ENCODE data around the gene LAMB2. TPM values are rescaled to one million over a fixed set of nuclear protein-coding genes. Genes with fewer than 3 reads are reported as not detected.

LAMB2 gene
- total and polyA plus RNA-seq, 2 donors (not counting 1 experiment from before 2014, with no cell fraction given), result 0.67 to 0.74 TPM

DNA sequence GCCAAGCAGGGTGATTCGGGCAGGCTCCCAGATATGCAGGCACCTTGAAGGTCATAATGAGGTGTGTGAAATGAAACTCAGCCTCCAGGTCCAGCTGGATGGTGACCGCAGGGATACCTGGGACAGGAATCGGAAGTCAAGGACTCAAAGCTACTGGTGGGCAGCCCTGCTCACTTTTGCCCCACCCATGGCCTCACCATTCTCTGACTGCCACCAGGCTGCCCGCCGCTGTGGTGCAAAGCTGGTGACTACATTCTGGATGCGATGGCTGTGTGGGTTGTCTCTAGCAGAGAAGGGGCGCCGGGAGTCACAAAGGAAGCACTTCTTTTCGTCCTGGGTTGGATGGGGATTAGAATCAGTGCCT, 795 bp downstream of the LAMB2 start:
- TF ChIP-seq, protein P1, sequence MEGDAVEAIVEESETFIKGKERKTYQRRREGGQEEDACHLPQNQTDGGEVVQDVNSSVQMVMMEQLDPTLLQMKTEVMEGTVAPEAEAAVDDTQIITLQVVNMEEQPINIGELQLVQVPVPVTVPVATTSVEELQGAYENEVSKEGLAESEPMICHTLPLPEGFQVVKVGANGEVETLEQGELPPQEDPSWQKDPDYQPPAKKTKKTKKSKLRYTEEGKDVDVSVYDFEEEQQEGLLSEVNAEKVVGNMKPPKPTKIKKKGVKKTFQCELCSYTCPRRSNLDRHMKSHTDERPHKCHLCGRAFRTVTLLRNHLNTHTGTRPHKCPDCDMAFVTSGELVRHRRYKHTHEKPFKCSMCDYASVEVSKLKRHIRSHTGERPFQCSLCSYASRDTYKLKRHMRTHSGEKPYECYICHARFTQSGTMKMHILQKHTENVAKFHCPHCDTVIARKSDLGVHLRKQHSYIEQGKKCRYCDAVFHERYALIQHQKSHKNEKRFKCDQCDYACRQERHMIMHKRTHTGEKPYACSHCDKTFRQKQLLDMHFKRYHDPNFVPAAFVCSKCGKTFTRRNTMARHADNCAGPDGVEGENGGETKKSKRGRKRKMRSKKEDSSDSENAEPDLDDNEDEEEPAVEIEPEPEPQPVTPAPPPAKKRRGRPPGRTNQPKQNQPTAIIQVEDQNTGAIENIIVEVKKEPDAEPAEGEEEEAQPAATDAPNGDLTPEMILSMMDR (IDR thresholded peaks at IDR 0.05), result no peak
- no peak for TF ChIP-seq EZH2 (IDR thresholded peaks at IDR 0.05; ENCODE audit: borderline replicate concordance, insufficient read depth, low read depth, low read length, poor library complexity, severe bottlenecking)
- no peak for ATAC-seq (ENCODE audit: low read depth)
- no peak overlapping the region for H3K4me3 Mint-ChIP-seq

DNA sequence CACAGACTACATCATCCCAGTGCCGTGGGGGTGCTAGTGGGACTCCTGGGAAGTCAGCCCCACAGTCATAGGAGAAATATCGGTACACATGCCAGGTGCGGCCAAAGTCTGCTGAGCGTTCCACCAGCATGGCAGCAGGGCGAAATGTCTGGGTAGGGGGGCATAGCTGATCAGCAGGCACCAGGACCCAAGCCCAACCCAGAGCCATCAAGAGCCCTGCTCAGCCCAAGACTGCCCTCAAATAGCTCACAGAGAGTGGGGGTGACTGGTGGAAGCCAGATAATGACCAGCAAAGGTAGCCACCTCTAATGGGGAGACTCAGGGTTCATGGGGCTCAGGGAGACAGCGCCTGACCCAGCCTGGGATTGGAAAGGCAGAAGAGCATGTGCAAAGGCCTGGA, 1.3 kb downstream of the LAMB2 start:
- H3K79me2 ChIP-seq (ENCODE audit: control insufficient read depth, insufficient read depth, low read length), result no peaks in the 10 kb centered on the region
- no peak overlapping the region for H3K4me2 ChIP-seq (replicated peaks; ENCODE audit: low read depth, low read length, poor library complexity, severe bottlenecking)
- DNase-seq, result no peak
- H3K27me3 ChIP-seq (replicated peaks in 1 of 4; ENCODE audit: control extremely low read depth in 1 of 4, control insufficient read depth in 3 of 4, insufficient read depth in 4 of 4, low read length in 3 of 4), result peaks cover 0 to 31% (median 0%) of the 10 kb centered on the region in 4 experiments
- H3K36me3 ChIP-seq (replicated peaks in 1 of 2; ENCODE audit: control extremely low read depth in 1 of 2, control insufficient read depth in 1 of 2, extremely low read depth in 1 of 2, insufficient read depth in 2 of 2, low read length in 1 of 2), result no peaks in the 10 kb centered on the region
- Mint-ChIP-seq H3K4me1 (peaks cover 2% of the 10 kb centered on the region), H3K27ac (no peak overlapping the region), H3K9me3 (ENCODE audit: insufficient read depth) (no peaks in the 10 kb centered on the region), H3K4me3 (no peak overlapping the region), H3K27me3 (peaks cover 21% of the 10 kb centered on the region)
- no peak overlapping the region for H3K4me3 ChIP-seq (ENCODE audit: control extremely low read depth in 1 of 5, extremely low read depth in 1 of 5, insufficient read depth in 1 of 5, low read depth in 2 of 5, low read length in 4 of 5)
- POLR2A ChIA-PET, result interaction anchor here (0.6 kb wide), 1 partner anchor 318 kb away, joined by 3 read pairs; no protein-coding TSS in a partner anchor
- WGBS (ENCODE audit: insufficient coverage), result 100% methylated on average over 5 of the region's 6 CpGs
- H4K20me1 ChIP-seq (ENCODE audit: control insufficient read depth, insufficient read depth, low read length, poor library complexity, severe bottlenecking), result no peaks in the 10 kb centered on the region
- ATAC-seq (ENCODE audit: low read depth), result no peak
- CTCF ChIA-PET, result no interaction called here
- H3K4me1 ChIP-seq (ENCODE audit: control insufficient read depth in 2 of 2, insufficient read depth in 2 of 2, low read length in 2 of 2), result peaks cover 4 to 10% of the 10 kb centered on the region in 2 donors
- H3K9ac ChIP-seq (ENCODE audit: low read length), result no peak overlapping the region
- TF ChIP-seq, protein P1 (IDR thresholded peaks at IDR 0.05), result no peak
- TF ChIP-seq EZH2 (IDR thresholded peaks at IDR 0.05; ENCODE audit: borderline replicate concordance, insufficient read depth, low read depth, low read length, poor library complexity, severe bottlenecking), result no peak
- no peak overlapping the region for H3K27ac ChIP-seq (ENCODE audit: low read length in 2 of 2)
- intact Hi-C loops (cut with micrococcal nuclease), result no loop called here
- H3K9me3 ChIP-seq (ENCODE audit: control extremely low read depth in 1 of 3, control insufficient read depth in 2 of 3, insufficient read depth in 1 of 3, low read length in 2 of 3), result no peaks in the 10 kb centered on the region
- H2AFZ ChIP-seq (ENCODE audit: insufficient read depth, low read depth, low read length, poor library complexity, severe bottlenecking), result no peak overlapping the region

More for the DNA sequence above, 795 bp downstream of the LAMB2 start:
- H3K27ac Mint-ChIP-seq, result no peak overlapping the region
- Histone ChIP-seq H3K36me3 (replicated peaks in 1 of 2; ENCODE audit: control extremely low read depth in 1 of 2, control insufficient read depth in 1 of 2, extremely low read depth in 1 of 2, insufficient read depth in 2 of 2, low read length in 1 of 2) (no peaks in the 10 kb centered on the region), H3K9me3 (ENCODE audit: control extremely low read depth in 1 of 3, control insufficient read depth in 2 of 3, insufficient read depth in 1 of 3, low read length in 2 of 3) (no peaks in the 10 kb centered on the region), H3K4me2 (replicated peaks; ENCODE audit: low read depth, low read length, poor library complexity, severe bottlenecking) (no peak overlapping the region), H3K4me1 (ENCODE audit: control insufficient read depth in 2 of 2, insufficient read depth in 2 of 2, low read length in 2 of 2) (peaks cover 4 to 10% of the 10 kb centered on the region in 2 donors), H2AFZ (ENCODE audit: insufficient read depth, low read depth, low read length, poor library complexity, severe bottlenecking) (no peak overlapping the region), H3K27me3 (replicated peaks in 1 of 4; ENCODE audit: control extremely low read depth in 1 of 4, control insufficient read depth in 3 of 4, insufficient read depth in 4 of 4, low read length in 3 of 4) (peaks cover 0 to 31% (median 0%) of the 10 kb centered on the region in 4 experiments), H3K79me2 (ENCODE audit: control insufficient read depth, insufficient read depth, low read length) (no peaks in the 10 kb centered on the region), H3K4me3 (ENCODE audit: control extremely low read depth in 1 of 5, extremely low read depth in 1 of 5, insufficient read depth in 1 of 5, low read depth in 2 of 5, low read length in 4 of 5) (no peak overlapping the region), H3K9ac (ENCODE audit: low read length) (no peak overlapping the region), H4K20me1 (ENCODE audit: control insufficient read depth, insufficient read depth, low read length, poor library complexity, severe bottlenecking) (no peaks in the 10 kb centered on the region), H3K27ac (ENCODE audit: low read length in 2 of 2) (no peak overlapping the region)
- 93% methylated on average over 9 of the region's 9 CpGs for WGBS (ENCODE audit: insufficient coverage)
- peaks cover 21% of the 10 kb centered on the region for H3K27me3 Mint-ChIP-seq
- CTCF ChIA-PET, result no interaction called here
- no peak for DNase-seq
- intact Hi-C loops (cut with micrococcal nuclease), result no loop called here
- peaks cover 2% of the 10 kb centered on the region for H3K4me1 Mint-ChIP-seq
- POLR2A ChIA-PET, result interaction anchor here (0.6 kb wide), 1 partner anchor 318 kb away, joined by 3 read pairs; no protein-coding TSS in a partner anchor
- no peaks in the 10 kb centered on the region for H3K9me3 Mint-ChIP-seq (ENCODE audit: insufficient read depth)

Data from B cell (primary cell).